Measurements from ENCODE around the gene ATP12A. TPM values are rescaled to one million over a fixed set of nuclear protein-coding genes. Genes with fewer than 3 reads are reported as not detected.

Gene ATP12A
- total and polyA plus RNA-seq, 2 of the 8 experiments (the other 6 are each of a cell fraction or from before 2014, with no cell fraction given), result 0.80 to 1.3 TPM

- TF ChIP-seq NANOG (IDR thresholded peaks at IDR 0.05; ENCODE audit: insufficient read depth, low read depth, low read length, poor library complexity, severe bottlenecking) (no peak), MAFK (IDR thresholded peaks at IDR 0.05; ENCODE audit: low read depth, low read length) (no peak), HDAC2 (IDR thresholded peaks at IDR 0.05; ENCODE audit: borderline replicate concordance in 1 of 2, low read depth in 2 of 2, low read length in 2 of 2) (no peak), USF2 (IDR thresholded peaks at IDR 0.05; ENCODE audit: low read length) (no peak)
These were observed 47.7 kb upstream of the ATP12A start (continued) for GRCh38 chr13:24632382-24633121.

Measured in H1 (cell line).